ENCODE data around the gene XAGE3.

XAGE3 gene

GRCh38 chrX:52839137-52839536 lies 28.7 kb downstream of the XAGE3 start:
- no peak for DNase-seq

GRCh38 chrX:52830551-52830950 lies 37.3 kb downstream of the XAGE3 start:
- DNase-seq, result no peak

- no peak for DNase-seq
Observed at GRCh38 chrX:52824608-52825007, 43.3 kb downstream of the XAGE3 start.

GRCh38 chrX:52821079-52821760 lies 46.7 kb downstream of the XAGE3 start:
- no peak for DNase-seq

- no peak for DNase-seq
Observed at GRCh38 chrX:52819788-52820187, 48.1 kb downstream of the XAGE3 start.
